Measurements from ENCODE around the gene PREX1.
A peak's percentile ranks its signal among the peaks of the same experiment; 100 is the strongest.
"Not testable (repeated sequence)": the region's sequence is repeated elsewhere in the genome, so short reads cannot be mapped to it uniquely, and the experiment has no call there.

The PREX1 gene

DNA sequence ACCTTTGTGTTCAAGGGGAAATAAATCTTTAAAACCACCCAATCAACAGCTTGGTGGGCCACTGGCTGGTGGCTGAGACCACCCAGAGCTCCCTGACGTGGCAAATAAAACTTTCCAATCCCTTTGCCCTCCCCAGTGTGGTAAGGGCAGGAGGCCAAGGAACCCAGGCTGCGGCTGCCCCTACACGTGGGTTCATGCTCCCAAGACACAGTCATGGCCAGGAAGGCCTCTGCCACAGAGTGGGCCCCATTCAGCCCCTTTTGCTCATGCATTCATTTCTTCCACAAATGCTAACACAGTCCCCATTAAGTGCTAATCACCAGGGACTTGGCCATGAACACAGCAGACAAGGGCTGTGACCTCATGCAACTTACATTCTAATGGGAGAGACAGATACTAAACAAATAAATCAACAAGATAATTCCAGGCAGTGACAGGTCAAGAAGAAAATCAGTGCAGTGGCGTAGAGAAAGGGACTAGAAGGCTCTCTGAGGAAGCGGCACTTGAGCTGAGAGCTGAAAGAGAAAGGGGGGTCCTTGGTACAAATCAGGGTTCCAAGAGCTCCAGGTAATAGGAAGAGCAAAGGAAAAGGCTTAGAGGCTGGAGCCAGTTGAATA lies 13.8 kb downstream of the PREX1 start:
- no peak for DNase-seq

DNA sequence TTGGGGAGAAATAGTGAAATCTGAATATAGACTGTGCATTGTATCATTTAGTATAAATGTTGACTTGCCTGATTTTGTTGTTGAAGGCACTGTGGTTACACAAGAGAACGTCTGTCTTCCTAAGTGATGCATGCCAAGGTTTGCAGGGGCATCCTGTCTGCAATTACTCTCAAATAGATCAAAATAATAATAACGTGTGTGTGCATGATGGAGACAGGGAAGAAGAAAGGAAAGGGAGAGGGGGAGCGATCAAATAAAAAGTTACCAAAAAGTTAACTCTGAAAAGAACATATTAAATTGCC lies 14.4 kb downstream of the PREX1 start:
- DNase-seq = no peak

DNA sequence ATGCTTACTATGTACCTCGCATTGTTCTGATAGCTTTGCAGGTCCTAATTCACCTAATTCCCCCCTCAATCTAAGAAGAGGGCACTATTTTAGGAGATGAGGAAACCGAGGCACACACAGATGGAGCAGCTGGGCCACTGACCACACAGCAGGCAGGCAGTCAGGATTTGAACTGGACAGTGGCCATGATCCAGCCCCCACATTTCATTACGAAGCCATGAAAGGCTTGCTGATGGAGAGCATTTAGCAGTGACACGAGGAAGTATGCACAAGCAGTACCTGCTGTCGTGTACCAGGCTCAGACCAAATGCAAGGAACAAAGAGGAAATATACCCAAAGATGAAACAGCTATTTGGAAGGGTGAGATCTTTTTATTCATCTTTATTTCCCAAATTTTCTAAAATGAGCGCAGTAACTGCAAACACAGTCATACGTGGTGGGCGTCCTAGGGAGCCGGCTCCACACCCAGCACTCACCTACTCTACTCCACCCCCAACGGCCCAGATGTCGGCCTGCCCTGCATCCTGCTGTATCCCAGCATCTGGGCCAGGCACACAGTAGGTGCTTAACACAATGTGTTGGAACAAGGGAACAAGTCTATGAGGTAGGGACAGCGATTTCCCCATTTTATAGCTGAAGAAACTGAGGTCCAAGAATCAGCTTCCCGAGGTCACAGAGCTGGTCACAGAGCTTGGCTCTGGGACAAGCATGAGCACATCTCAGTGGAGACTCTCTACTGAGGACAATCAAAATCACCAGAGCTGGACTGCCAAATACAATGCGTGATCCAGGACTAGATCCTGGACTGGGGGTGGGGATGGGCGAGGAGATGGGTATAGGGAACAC lies 15.0 kb downstream of the PREX1 start:
- DNase-seq = peak in 17 of 51 donors; percentile 15 to 56 (median 31)

DNA sequence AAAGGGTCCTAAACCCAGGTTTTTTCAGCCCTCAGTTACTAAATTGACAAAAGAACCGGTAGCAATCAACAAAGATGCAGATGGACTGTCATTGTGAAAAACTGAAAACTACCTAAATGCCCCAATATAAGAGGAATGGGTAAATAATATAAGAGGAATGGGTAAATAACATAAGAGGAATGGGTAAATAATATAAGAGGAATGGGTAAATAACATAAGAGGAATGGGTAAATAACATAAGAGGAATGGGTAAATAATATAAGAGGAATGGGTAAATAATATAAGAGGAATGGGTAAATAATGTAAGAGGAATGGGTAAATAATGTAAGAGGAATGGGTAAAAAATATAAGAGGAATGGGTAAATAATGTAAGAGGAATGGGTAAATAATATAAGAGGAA lies 15.7 kb downstream of the PREX1 start:
- DNase-seq = not testable (repeated sequence)

DNA sequence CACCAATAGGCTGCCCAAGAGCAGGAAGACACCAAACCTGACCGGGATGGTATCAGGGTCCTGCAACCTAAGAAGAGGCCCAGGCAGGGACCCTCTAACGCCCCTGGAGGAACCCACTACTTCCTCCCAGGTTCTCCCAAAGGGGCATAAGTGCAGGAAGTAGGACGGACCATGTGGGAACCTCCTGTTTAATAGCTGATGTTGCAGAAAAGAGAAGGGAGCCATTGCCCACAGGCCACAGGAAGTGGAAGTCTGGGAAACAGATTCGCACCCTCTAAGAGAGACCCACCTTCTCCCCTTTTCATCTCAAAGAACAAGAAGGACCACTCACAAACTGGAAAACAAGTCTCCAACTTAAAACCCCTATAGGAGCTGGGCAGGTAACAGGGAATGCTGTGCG lies 18.1 kb downstream of the PREX1 start:
- DNase-seq = no peak

DNA sequence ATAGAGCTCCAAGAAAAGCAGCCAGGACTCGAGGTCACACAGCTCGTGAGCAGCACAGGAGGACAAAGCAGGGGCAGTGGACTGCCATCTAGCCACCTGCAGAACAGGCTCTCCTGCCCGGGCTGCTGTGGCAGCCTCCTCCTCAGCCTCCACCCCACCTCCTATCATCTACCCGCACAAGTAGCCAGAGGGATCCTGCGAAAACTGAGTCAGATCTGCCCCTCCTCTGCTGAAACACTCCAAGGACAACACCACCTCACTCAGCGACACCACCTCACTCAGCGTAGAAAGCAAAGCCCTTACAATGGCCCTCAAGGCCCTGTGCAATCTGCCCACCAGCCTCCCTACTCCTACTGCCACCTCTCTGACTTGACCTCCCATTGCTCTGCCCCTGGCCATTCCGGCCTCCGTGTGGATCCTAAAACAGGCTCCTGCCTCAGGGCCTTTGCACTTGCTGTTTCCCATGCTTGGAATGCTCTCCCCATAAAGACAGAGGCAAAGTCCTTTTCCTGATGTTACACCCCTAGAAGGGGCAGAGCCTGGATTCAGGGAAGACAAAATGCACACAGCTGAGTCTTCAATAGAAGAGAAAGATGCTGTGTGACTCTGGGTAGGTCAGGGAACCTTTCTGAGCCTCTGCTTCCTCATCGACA lies 19.3 kb downstream of the PREX1 start:
- no peak for DNase-seq

DNA sequence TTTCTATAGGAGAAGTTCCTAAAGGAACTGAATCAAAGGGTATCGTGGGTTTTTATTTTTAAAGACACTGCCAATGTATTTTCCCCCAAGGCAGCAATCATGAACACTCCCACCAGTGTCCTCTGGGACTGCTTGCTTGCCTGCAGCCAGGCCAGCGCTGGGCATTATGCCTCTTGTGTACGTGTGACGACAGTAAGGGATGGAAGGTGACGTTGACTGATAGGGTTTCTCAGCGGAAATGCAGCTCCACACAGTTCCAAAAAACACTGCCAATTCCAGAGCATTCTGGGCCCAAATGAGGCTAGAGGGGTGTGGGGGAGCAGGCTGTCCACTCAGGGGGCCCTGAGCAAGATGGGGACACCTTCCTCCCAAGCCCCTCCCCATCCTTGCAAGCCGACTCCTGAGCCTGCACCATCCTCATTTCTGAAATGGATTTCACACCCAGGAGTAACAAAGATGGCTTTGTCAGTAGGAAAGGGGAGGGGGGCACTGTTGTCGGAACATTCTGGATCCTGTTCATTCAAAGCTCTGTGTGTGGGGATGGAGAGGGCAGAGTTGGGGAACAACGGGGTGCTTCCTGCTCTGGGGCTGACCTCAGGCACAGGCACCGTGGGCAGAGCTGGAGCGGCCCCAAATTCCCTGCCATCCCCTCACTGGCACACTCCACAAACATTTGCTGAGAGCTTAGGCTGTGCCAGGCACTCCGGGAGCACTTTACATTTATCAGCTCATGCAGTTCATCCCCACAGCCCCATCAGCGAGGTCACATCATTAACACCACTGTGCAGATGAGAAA lies 20.0 kb downstream of the PREX1 start:
- peak in 38 of 51 donors; percentile 27 to 89 (median 55) for DNase-seq

DNA sequence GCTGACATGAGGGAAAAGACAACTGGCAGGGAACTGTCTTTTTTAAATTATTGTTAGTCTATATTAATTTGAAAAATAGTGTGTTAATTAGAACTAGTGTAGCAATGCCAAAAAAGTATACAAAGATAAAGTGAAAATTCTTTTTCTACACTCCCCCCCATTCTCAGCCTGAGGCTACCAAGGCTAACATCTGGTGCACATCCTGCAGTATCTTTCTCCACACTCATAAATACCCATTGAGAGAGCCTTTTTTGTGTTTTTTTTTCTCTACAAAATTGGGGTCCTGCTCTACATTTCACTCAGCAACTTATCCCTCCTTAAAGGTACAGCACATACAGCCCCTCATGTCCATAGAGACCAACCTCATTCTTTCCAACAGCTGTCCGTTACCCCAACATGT lies 20.7 kb downstream of the PREX1 start:
- no peak for DNase-seq

DNA sequence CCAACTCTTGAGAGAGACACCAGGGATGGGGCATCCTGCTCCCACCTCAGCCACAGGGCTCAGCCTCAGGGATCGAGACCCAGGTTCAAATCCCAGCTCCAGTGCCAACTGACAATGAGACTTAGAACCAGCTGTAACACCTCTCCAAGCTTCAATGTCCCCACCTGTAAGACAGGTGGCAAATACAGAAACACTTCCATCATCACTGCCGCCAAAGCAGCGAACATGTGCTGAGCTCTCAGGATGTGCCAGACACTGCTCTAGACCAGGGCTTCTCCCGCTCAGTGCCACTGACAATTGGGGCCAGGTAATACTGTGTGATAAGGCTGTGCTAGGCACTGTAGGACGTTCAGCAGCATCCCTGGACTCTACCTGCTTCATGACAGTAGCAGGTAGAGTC lies 22.1 kb downstream of the PREX1 start:
- DNase-seq = no peak

DNA sequence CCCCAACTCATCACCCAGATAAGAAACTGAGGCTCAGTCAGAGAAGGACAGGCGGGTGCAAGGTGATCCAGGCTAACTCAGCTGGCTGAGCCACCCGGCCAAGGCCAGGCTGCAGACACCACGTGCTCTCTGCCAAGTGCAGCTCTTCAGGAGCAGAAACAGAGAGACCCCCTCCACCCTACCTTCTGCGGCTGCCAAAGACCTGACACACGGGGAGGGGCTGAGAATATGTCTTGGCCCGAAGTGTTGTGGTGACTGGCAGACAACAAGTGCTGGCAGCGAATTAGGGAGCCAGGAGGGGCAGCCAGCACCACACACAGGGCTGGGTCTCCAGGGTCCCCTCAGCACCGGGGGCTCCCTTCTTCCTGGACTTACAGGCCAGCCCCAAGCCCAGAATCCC lies 22.5 kb downstream of the PREX1 start:
- peak in 2 of 51 donors; percentile 31 to 34 for DNase-seq

DNA sequence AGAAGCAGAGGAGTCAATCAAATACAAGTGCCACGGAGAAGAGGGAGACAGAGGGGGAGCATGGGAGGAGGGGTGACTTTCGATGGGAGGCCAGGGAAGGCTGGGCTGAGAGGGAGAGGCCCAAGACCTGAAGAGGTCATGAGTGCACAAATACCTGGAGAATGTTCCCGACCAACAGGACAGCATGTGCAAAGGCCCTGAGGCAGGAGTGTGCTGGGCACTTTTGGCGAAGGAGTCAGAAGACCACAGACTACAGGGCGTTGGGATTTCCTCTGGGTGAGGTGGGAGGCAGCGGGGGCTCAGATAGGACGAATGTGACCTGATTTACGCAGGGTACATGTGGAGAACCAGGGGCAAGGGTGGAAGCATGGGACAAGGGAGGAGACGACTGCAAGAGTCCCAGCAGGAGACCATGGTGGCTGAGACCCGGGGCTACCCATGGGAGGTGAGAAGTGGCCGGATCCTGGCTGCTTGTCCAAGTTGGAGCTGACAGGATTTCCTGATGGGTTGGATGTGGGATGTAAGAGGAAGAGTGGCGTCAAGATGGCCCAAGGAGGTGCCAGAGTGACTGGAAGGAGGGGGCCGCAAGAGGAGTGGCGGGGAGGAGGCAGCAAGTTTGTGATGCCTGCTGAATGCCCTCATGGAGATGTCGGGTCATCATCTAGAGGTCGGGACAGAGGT lies 23.4 kb downstream of the PREX1 start:
- no peak for DNase-seq

DNA sequence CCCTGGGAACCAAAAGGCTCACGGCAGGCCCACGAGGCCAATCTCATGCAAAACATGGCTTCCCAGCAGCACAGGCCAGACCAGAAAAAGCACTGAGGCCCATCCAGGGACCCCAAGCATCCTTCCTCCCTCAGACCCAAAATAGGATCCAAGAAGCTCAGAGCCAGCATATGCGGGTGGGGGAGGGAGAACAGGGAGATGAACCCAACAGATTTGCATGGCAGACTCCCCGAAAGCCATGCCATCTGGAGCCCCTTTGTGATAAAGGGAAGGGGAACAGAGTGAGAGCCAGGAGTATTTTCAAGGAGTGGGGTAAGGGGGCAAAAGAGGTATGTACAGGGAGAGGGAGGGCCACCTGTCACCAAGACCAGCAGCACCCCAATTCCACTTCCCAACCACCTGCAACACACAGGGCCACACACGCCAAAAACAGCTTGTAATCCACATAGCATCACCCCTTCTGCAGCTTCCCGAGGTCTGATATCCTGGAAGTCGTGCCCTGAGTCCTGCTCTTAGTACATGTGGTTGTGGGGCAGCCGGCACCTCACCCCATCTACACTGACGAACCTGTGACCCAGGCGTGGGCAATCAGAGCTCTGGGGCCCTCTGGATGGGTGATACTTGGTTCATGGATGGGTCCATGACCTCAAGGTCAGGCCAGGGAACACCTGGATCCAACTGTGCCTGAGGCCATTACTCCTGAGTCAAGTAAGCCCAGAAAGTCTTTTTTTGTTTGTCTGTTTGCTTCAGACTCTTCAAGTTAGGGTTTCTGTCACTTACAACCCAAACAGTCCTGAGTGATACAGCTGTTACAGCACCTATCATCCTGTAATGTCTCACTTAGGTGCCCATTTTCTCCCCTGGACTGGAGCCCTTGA lies 24.4 kb downstream of the PREX1 start:
- no peak for DNase-seq

DNA sequence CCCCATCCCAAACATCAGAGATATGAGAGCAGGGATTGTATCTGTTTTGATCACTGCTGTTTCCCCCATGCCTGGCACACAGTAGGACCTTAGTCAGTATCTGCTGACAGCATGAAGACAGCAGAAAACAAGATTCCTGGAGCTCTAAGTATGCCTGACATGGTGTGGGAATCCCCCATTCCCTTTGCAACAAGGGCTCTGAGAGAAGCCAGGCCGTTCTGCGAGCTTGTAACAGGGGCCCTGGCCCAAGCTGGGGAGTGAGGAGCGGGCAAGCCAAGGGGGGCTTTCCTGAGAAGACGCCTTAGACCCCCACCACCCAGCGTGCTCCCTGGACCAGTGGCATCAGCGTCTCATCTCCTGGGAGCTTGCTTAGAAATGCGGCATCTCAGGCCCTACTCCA lies 25.2 kb downstream of the PREX1 start:
- no peak for DNase-seq

DNA sequence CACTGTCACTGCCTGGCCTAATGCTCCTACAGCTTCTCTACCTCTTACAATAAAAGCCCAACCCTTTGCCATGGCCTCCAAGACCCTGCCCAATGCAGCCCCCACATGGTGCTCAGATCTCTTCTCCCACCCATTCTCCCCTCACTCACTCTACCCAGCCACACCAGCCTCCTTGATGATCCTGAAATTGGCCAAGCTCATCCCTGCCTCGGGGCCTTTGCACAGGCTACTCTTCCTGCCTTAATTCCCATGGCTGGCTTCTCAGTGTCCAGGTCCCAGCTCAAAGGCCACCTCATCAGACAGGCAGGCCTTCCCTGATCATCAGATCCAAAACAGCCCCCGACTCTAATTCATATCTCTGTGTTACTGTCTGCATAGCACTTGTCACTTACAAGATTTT lies 25.6 kb downstream of the PREX1 start:
- DNase-seq = no peak

DNA sequence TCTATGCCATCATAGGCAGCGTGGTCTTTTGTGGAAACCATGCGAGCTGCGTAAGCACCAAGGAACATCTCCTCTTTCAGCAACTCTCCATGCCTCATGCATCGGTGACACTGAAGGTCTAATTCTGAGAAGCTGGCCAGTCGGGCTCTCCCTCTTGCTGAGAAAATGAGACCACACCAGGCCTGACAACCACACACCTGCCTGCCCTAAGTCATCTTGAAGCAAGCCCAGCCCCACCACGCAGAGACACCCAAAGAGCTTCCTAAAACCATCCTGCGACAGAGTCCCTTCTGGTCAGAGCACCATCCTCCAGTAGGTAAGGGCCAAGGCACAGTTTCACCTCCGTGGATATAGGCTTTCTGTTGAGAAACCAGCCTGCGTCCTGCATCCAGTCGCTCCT lies 26.6 kb downstream of the PREX1 start:
- no peak for DNase-seq

DNA sequence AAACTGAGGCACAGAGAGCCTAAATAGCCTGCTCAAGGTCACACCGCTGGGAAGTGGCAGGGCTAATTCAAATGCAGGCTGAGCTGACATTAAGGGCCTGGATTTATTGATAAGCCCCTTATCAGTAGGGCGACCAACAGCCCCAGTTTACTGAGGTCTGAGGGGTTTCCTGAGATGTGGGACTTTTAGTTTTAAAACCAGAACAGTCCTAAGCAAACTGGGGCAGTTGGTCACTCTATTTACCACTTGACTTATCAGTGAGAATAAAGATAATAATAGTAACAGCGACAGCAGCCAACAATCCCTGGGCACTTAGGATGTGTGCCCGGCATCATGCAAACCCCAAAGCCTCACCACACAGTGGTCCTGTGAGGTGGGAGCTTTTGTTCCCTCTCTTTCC lies 27.6 kb downstream of the PREX1 start:
- no peak for DNase-seq

DNA sequence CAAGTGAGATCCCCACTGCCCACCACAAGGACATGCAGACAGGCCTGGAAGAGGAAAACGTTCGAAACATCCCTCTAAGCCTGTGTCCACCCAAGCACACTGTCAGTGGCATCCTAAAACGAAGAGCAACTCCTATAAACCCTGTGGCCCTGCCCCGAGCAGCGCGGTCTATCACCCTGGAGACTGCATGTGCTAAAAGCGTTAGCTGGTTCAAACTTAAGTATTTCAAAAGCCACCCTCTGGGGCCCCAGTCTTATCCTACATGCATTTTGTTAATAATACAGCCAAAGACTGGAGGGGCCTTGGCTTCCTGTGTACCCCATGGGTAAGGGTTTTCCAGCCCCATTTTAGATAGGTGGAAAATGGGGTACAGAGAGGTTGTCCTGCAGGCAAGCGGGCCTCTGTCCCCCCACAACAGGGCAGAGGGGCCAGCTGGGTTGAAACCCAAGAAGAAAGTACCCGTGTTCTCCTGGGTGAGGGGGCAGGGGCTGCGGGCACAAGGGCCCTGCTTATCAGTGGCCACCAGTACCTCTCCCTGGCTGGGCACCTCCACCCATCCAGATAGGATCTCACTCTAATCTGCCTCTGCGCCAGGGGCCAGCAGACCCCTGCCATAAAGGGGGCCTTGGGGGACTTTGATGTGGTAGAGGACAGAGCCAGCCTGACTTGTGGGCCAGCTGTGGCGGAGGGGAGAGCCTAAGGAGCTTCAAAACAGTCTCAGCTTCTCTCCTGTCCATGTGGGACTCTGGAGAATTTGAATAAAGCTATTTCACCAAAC lies 28.3 kb downstream of the PREX1 start:
- DNase-seq = no peak

DNA sequence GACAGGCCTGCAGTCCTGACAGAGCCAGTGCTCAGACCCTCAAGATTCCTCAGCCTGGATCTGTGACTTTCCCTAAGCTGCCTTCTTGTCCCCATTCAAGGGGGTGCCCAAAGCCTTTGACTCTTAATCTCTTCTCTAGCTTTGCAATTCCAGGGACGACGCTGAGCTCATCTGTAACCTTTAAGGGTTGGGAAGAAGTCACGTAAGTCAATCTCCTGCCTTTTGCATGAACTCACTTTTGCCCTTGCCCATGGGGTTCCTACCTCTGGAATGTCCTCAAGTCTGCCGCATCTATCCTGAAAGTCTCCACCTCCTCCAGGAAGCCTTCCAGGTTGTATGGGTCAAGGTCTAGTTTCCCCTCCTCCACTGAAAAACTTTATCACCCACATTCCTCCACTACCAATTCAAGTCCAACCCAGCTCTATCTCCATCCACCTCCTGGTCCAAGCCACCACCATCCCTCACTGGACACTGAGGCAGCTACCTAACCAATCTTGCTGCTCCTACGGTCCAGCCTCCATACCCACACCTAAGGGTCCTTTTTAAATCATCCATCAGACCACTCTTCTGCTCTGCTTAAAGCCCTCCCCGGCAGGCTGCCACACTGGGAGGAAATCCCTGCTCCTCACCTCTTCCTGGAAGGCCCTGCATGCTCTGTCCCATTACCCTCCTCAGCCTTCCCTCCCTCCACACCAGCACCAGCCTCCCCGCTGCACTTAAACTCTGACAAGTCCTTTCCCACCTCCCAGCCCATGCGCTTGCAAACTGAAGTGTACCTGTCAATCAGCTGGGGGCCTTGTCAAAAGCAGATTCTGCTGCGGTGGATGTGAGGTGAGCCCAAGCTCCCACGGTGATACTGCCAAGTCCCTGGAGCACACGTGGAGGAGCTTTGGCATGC lies 29.7 kb downstream of the PREX1 start:
- no peak for DNase-seq

All from hypothalamus (tissue), 51 donors.